Muscle layer of colon (tissue), 2 donors: ENCODE measurements around the gene CKB.

Source experiments
- H3K27ac ChIP-seq: one replicate; pipeline ENCODE4 v1.7.0; 2013; ENCODE audit warnings: low read depth, mild to moderate bottlenecking, low read length, moderate library complexity
- H3K27me3 ChIP-seq, 2 donors: one replicate each; pipeline ENCODE4 v1.7.0; 2013; ENCODE audit warnings: low read length in 2 of 2, mild to moderate bottlenecking in 2 of 2; ENCODE audit not compliant: insufficient read depth in 2 of 2, control insufficient read depth in 1 of 2
- H3K36me3 ChIP-seq: one replicate; pipeline ENCODE4 v1.7.0; 2013; ENCODE audit warnings: mild to moderate bottlenecking, low read length; ENCODE audit not compliant: insufficient read depth
- H3K4me1 ChIP-seq: one replicate; pipeline ENCODE4 v1.7.0; 2013; ENCODE audit warnings: mild to moderate bottlenecking, low read length; ENCODE audit not compliant: insufficient read depth
- H3K4me3 ChIP-seq, 2 donors: one replicate each; pipeline ENCODE4 v1.7.0; 2013; ENCODE audit warnings: low read length in 2 of 2, low read depth in 1 of 2, mild to moderate bottlenecking in 1 of 2, moderate library complexity in 1 of 2
- H3K9ac ChIP-seq: one replicate; pipeline ENCODE4 v1.7.0; 2013; ENCODE audit warnings: low read length
- H3K9me3 ChIP-seq: one replicate; pipeline ENCODE4 v1.7.0; 2013; ENCODE audit warnings: mild to moderate bottlenecking, low read length
- donor health status: abdominal sarcoma.
- donor health status: Adenocarcinoma of cecum.

The CKB gene

DNA sequence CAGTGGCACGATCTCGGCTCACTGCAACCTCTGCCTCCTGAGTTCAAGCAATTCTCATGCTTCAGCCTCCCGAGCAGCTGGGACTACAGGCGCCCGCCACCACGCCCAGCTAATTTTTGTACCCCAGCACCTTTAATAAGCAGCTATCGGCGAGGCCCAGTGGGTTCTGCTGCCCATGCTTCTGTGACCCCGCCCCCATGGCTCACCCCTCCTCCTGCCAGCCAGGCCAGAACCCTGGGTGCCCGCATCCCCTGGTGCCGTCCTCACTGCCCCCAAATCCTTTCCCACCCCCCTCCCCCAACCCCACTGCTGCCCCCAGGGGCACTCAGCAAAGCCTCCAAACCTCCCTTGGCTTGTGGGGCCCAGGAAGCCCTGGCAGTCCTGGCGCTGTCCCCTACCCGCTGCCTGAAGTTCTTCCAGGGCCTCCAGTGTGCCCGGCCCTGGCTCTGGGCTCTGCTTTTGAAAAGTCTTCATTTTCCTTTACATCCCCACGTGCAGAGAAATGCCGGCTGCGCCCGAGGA lies 25.4 kb upstream of the CKB start:
- Histone ChIP-seq H3K27ac (peak overlapping the region; percentile 96), H3K4me1 (peaks cover 87% of the 10 kb centered on the region), H3K9me3 (no peaks in the 10 kb centered on the region), H3K27me3 (no peaks in the 10 kb centered on the region), H3K9ac (no peak overlapping the region), H3K4me3 (no peak overlapping the region), H3K36me3 (no peaks in the 10 kb centered on the region)

- no peak overlapping the region for H3K4me3 ChIP-seq
- H3K27me3 ChIP-seq = no peaks in the 10 kb centered on the region
- no peaks in the 10 kb centered on the region for H3K9me3 ChIP-seq
- no peak overlapping the region for H3K27ac ChIP-seq
- H3K36me3 ChIP-seq = no peaks in the 10 kb centered on the region
- peaks cover 87% of the 10 kb centered on the region for H3K4me1 ChIP-seq
- H3K9ac ChIP-seq = no peak overlapping the region
Measured at GRCh38 chr14:103547455-103547940, 24.9 kb upstream of the CKB start.

DNA sequence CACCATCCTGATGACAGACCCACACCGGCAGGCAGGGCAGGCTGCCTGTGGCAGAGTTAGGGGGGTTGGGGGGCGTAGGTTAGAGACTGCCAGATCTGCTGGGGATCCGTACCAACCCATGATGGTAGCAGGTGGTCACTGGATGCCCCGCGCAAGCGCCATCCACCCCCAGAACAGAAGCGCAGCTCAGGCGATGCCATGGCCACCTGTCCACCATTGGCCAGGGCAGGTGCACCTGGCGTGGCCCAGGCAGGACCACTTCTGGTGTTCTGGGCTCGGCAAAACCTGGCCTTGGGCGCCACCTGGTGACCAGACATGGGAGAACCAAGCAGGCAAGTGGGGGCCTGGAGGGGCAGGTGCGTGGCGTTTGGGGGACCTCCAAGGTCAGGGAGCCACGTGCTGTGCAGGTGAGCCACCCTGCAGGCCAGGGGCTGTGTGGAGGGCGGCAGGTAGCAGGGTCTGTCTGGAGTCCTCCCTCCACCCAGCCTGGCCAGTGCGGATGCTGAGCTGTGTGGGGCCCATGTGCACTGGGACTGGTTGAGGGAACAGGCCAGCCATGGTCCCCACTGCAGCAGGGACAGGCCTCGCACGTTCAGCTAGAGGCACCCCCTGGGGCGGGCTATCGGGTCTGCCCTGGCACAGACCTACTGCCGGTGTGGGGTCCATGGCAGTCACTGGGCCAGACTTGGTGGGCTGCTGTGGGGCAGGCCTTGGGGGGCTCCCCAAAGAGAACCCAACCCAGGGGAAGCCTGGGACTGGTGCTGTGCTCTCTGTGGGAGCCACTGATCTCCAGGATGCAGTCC lies 24.2 kb upstream of the CKB start:
- Histone ChIP-seq H3K36me3 (no peaks in the 10 kb centered on the region), H3K9me3 (no peaks in the 10 kb centered on the region), H3K9ac (no peak overlapping the region), H3K4me1 (peaks cover 87% of the 10 kb centered on the region), H3K4me3 (no peak overlapping the region), H3K27me3 (no peaks in the 10 kb centered on the region), H3K27ac (peak overlapping the region; percentile 28)

GRCh38 chr14:103545915-103546651 lies 23.5 kb upstream of the CKB start:
- Histone ChIP-seq H3K27ac (peak overlapping the region; percentile 43), H3K9ac (no peak overlapping the region)

DNA sequence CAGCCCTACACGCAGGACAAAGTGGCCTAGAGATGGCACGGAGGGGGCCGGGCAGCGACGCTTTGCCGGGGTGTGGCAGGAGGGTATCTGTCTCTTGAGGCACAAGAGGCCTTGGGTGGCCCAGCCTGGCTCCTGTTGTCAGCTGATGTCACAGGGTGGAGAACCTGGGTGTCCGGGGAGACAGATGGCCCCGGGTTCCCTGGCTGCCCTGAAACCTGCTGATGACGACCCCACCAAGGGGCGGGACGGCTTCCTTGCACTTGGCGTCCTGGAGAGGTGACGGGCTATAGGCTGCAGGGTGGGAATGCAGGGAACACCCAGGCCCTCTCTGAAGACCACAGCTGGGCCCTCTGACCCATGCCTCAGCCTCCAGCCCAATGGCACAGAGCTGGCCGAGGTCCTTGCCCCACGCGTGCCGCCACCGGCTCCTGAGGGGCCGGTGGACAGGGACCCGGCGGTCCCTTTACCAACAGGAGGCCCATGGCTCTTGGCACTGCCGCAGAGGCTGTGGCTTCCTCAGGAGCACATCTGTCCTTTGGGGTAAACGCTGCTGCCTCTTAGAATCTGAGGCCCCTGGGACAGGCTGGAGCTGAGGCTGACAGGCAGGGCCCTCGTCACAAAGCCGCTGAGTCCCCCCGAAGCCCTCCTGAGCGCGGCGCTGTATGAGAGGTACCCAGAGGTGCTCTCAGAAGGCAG lies 22.7 kb upstream of the CKB start:
- Histone ChIP-seq H3K4me1 (peaks cover 89% of the 10 kb centered on the region), H3K36me3 (no peaks in the 10 kb centered on the region), H3K27me3 (no peaks in the 10 kb centered on the region), H3K27ac (peak overlapping the region; percentile 62), H3K4me3 (no peak overlapping the region), H3K9me3 (no peaks in the 10 kb centered on the region), H3K9ac (no peak overlapping the region)

More at GRCh38 chr14:103545915-103546651, 23.5 kb upstream of the CKB start:
- Histone ChIP-seq H3K36me3 (no peaks in the 10 kb centered on the region), H3K27me3 (no peaks in the 10 kb centered on the region), H3K9me3 (no peaks in the 10 kb centered on the region), H3K4me1 (peaks cover 89% of the 10 kb centered on the region), H3K4me3 (no peak overlapping the region)

- H3K4me3 ChIP-seq = no peak overlapping the region
- H3K27me3 ChIP-seq = no peaks in the 10 kb centered on the region
- no peak overlapping the region for H3K9ac ChIP-seq
- peaks cover 87% of the 10 kb centered on the region for H3K4me1 ChIP-seq
- peak overlapping the region; percentile 62 for H3K27ac ChIP-seq
- H3K36me3 ChIP-seq = no peaks in the 10 kb centered on the region
- H3K9me3 ChIP-seq = no peaks in the 10 kb centered on the region
Measured at GRCh38 chr14:103544388-103545218, 22.0 kb upstream of the CKB start.

GRCh38 chr14:103543721-103544387 lies 21.2 kb upstream of the CKB start:
- Histone ChIP-seq H3K4me1 (peaks cover 86% of the 10 kb centered on the region), H3K27me3 (no peaks in the 10 kb centered on the region), H3K27ac (peak overlapping the region; percentile 59), H3K4me3 (peak overlapping the region in 1 of 2 donors; percentile 35), H3K36me3 (no peaks in the 10 kb centered on the region), H3K9me3 (no peaks in the 10 kb centered on the region), H3K9ac (no peak overlapping the region)

- Histone ChIP-seq H3K27ac (peak overlapping the region; percentile 59), H3K9ac (no peak overlapping the region), H3K4me1 (peaks cover 86% of the 10 kb centered on the region)
Measured at GRCh38 chr14:103543140-103543539, 20.5 kb upstream of the CKB start.

GRCh38 chr14:103542605-103543088 lies 20.0 kb upstream of the CKB start:
- H3K27ac ChIP-seq = peak overlapping the region; percentile 59
- H3K9ac ChIP-seq = peak overlapping the region; percentile 4
- H3K4me3 ChIP-seq = peak overlapping the region in 1 of 2 donors; percentile 31

More at GRCh38 chr14:103543140-103543539, 20.5 kb upstream of the CKB start:
- no peaks in the 10 kb centered on the region for H3K9me3 ChIP-seq
- H3K27me3 ChIP-seq = no peaks in the 10 kb centered on the region
- H3K36me3 ChIP-seq = no peaks in the 10 kb centered on the region
- no peak overlapping the region for H3K4me3 ChIP-seq

More at GRCh38 chr14:103542605-103543088, 20.0 kb upstream of the CKB start:
- H3K27me3 ChIP-seq = no peaks in the 10 kb centered on the region
- no peaks in the 10 kb centered on the region for H3K36me3 ChIP-seq
- H3K4me1 ChIP-seq = peaks cover 82% of the 10 kb centered on the region
- H3K9me3 ChIP-seq = no peaks in the 10 kb centered on the region
